Keratinocyte (primary cell): ENCODE measurements around the gene OR51G1. TPM values are rescaled to one million over a fixed set of nuclear protein-coding genes. Genes with fewer than 3 reads are reported as not detected.

Experiments
- DNase-seq: peaks from one replicate; pipeline ENCODE4 v3.0.0-alpha.2; 2011; ENCODE audit warnings: low read depth, missing footprints, low spot score
- FAIRE-seq: peaks from 2 replicates; lab custom pipeline; 2011; peaks lifted over from hg19 to GRCh38; lab: Jason Lieb, UNC
- H2AFZ ChIP-seq: 2 replicates; pipeline ENCODE4 v1.6.0; 2012; ENCODE audit warnings: low read length, control low read depth, inconsistent platforms; ENCODE audit not compliant: control insufficient read depth
- H3K27ac ChIP-seq: 2 replicates; pipeline ENCODE4 v1.5.1; 2011; ENCODE audit warnings: low read length; ENCODE audit not compliant: control insufficient read depth, insufficient read depth
- H3K27me3 ChIP-seq: 3 replicates; pipeline ENCODE4 v1.6.0; 2011; ENCODE audit warnings: low read length; ENCODE audit not compliant: control insufficient read depth, insufficient read depth; ENCODE audit errors: extremely low read depth
- H3K36me3 ChIP-seq, 2 experiments: 2 replicates in 1 of 2; 3 replicates in 1 of 2; pipeline ENCODE4 v1.5.1; 2011; ENCODE audit warnings: low read length in 2 of 2, mild to moderate bottlenecking in 1 of 2; ENCODE audit not compliant: control insufficient read depth in 2 of 2, insufficient read depth in 2 of 2; ENCODE audit errors: extremely low read depth in 1 of 2
- H3K4me1 ChIP-seq: 3 replicates; pipeline ENCODE4 v1.5.1; 2011; ENCODE audit warnings: low read length; ENCODE audit not compliant: control insufficient read depth, insufficient read depth; ENCODE audit errors: extremely low read depth
- H3K4me2 ChIP-seq: 3 replicates; pipeline ENCODE4 v1.6.0; 2011; ENCODE audit warnings: low read depth, low read length; ENCODE audit not compliant: control insufficient read depth, insufficient read depth; ENCODE audit errors: extremely low read depth
- H3K4me3 ChIP-seq, 3 experiments: fragments of 200-600 bp in 1 of 3; sonication (generic) in 1 of 3; 2 replicates in 2 of 3; 3 replicates in 1 of 3; pipeline ENCODE4 v1.5.1; 2011 to 2016; ENCODE audit warnings: low read length in 3 of 3, mild to moderate bottlenecking in 3 of 3, control low read depth in 2 of 3, inconsistent platforms in 1 of 3, low read depth in 1 of 3, mixed read lengths in 1 of 3, mixed run types in 1 of 3, moderate library complexity in 1 of 3; ENCODE audit not compliant: control insufficient read depth in 2 of 3, insufficient read depth in 2 of 3; ENCODE audit errors: extremely low read depth in 1 of 3
- H3K79me2 ChIP-seq: 2 replicates; pipeline ENCODE4 v1.6.0; 2012; ENCODE audit warnings: low read length; ENCODE audit not compliant: control insufficient read depth, insufficient read depth
- H3K9ac ChIP-seq: 3 replicates; pipeline ENCODE4 v1.6.0; 2011; ENCODE audit warnings: low read length; ENCODE audit not compliant: control insufficient read depth, insufficient read depth; ENCODE audit errors: extremely low read depth
- H3K9me1 ChIP-seq: 3 replicates; pipeline ENCODE4 v1.6.0; 2011; ENCODE audit warnings: low read length; ENCODE audit not compliant: control insufficient read depth, insufficient read depth; ENCODE audit errors: extremely low read depth
- H3K9me3 ChIP-seq: 2 replicates; pipeline ENCODE4 v1.5.1; 2012; ENCODE audit warnings: low read depth, low read length; ENCODE audit not compliant: control insufficient read depth
- H4K20me1 ChIP-seq: 3 replicates; pipeline ENCODE4 v1.6.0; 2011; ENCODE audit warnings: low read length; ENCODE audit not compliant: control insufficient read depth, insufficient read depth; ENCODE audit errors: extremely low read depth
- EZH2 ChIP-seq: IDR thresholded peaks from one replicate; pipeline ENCODE4 v1.6.1; 2012; ENCODE audit warnings: inconsistent platforms, mild to moderate bottlenecking, low read length, moderate library complexity
- dilution Hi-C: fragments of 300-500 bp; cut with MboI; formaldehyde crosslinking; loops from one replicate; pipeline ENCODE4 v1.7.0; 2020; ENCODE audit warnings: low sequenced_read_pairs; ENCODE audit not compliant: extremely low pct_ligation_motif_present
- polyA plus RNA-seq, 5 experiments: library from polyadenylated mRNA; depleted of rRNA in 3 of 5; stranded (reverse) in 3 of 5; stranded (forward) in 1 of 5; unstranded in 1 of 5; fragments of >200 nt; gene quantifications; 1 replicate in 1 of 5; 2 replicates in 3 of 5; 3 replicates in 1 of 5; pipeline versions ENCODE4 v1.2.1 to v1.2.3, GENCODE V29; 2011 to 2012; ENCODE audit warnings: missing spikeins in 2 of 5, low read depth in 1 of 5, low replicate concordance in 1 of 5
- TF ChIP-seq, protein P1 (sequence below), 3 experiments: IDR thresholded peaks in 1 of 3; conservative IDR thresholded peaks in 1 of 3; optimal IDR thresholded peaks in 1 of 3; 2 replicates in 2 of 3; 3 replicates in 1 of 3; pipeline versions ENCODE3 to v1.5.1; 2011; ENCODE audit warnings: low read length in 3 of 3, mild to moderate bottlenecking in 3 of 3, moderate library complexity in 2 of 3, control low read depth in 1 of 3, inconsistent platforms in 1 of 3; ENCODE audit not compliant: insufficient read depth in 2 of 3; ENCODE audit errors: extremely low read depth in 1 of 3

Gene OR51G1
- polyA plus RNA-seq, 1 donor (not counting 4 experiments of a cell fraction or from before 2014, with no cell fraction given) = not detected

DNA sequence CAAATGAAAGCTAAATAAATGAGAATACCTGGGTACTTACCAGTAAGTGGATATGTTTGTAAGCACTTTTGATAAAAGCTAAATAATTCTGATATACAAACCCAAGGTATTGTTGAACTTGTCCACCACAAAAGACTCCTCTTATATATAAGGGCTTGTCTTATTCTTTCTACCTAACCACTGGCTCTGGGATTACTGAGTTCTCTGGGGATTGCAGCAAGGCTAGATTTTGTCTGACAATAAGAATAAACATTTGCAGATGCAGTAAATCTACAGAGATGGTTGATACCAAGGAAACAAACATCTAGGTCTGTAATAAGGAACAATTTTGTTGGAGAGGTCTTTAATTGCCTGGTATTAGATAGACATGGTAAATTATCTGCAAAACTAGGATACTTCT is 23.4 kb upstream of the OR51G1 start, which contains the start of gene OR51A4:
Gene OR51A4 (minus strand): TSS at position 101 of the 400 bp plus-strand sequence. CDS start 505 bp downstream, outside the sequence.
- no peak for DNase-seq
- Histone ChIP-seq H3K4me3 (no peak within 1 kb of the TSS), H3K27ac (no peak within 1 kb of the TSS), H3K36me3 (no peaks in the 10 kb centered on the region), H4K20me1 (no peaks in the 10 kb centered on the region), H2AFZ (no peak within 1 kb of the TSS), H3K4me1 (no peaks in the 10 kb centered on the region), H3K9me1 (no peaks in the 10 kb centered on the region), H3K27me3 (no peaks in the 10 kb centered on the region), H3K4me2 (no peak within 1 kb of the TSS), H3K9ac (no peak within 1 kb of the TSS), H3K79me2 (no peaks in the 10 kb centered on the region), H3K9me3 (no peaks in the 10 kb centered on the region)
- dilution Hi-C loops = no loop called here
- no peak for FAIRE-seq
- no peak for TF ChIP-seq EZH2
- TF ChIP-seq, protein P1, sequence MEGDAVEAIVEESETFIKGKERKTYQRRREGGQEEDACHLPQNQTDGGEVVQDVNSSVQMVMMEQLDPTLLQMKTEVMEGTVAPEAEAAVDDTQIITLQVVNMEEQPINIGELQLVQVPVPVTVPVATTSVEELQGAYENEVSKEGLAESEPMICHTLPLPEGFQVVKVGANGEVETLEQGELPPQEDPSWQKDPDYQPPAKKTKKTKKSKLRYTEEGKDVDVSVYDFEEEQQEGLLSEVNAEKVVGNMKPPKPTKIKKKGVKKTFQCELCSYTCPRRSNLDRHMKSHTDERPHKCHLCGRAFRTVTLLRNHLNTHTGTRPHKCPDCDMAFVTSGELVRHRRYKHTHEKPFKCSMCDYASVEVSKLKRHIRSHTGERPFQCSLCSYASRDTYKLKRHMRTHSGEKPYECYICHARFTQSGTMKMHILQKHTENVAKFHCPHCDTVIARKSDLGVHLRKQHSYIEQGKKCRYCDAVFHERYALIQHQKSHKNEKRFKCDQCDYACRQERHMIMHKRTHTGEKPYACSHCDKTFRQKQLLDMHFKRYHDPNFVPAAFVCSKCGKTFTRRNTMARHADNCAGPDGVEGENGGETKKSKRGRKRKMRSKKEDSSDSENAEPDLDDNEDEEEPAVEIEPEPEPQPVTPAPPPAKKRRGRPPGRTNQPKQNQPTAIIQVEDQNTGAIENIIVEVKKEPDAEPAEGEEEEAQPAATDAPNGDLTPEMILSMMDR (optimal IDR thresholded peaks at IDR 0.05 in 1 of 3, IDR thresholded peaks at IDR 0.05 in 1 of 3, conservative IDR thresholded peaks at IDR 0.05 in 1 of 3; ENCODE audit: extremely low read depth in 1 of 3, insufficient read depth in 2 of 3, low read length in 3 of 3) = no peak

GRCh38 chr11:4936745-4937144 is 12.6 kb upstream of the OR51G1 start:
- TF ChIP-seq, protein P1 (optimal IDR thresholded peaks at IDR 0.05 in 1 of 3, IDR thresholded peaks at IDR 0.05 in 1 of 3, conservative IDR thresholded peaks at IDR 0.05 in 1 of 3; ENCODE audit: extremely low read depth in 1 of 3, insufficient read depth in 2 of 3, low read length in 3 of 3) = no peak
- TF ChIP-seq EZH2 = no peak
- no peak overlapping the region for H2AFZ ChIP-seq
- no peak overlapping the region for H3K27ac ChIP-seq
- dilution Hi-C loops = no loop called here
- H3K36me3 ChIP-seq = no peaks in the 10 kb centered on the region
- no peak overlapping the region for H3K4me3 ChIP-seq
- H3K9ac ChIP-seq = no peak overlapping the region
- H3K4me1 ChIP-seq = no peaks in the 10 kb centered on the region
- DNase-seq (no peak), FAIRE-seq (no peak)
- H4K20me1 ChIP-seq = no peaks in the 10 kb centered on the region
- no peaks in the 10 kb centered on the region for H3K27me3 ChIP-seq
- H3K79me2 ChIP-seq = no peaks in the 10 kb centered on the region
- H3K9me1 ChIP-seq = no peaks in the 10 kb centered on the region
- H3K9me3 ChIP-seq = no peaks in the 10 kb centered on the region
- H3K4me2 ChIP-seq = no peak overlapping the region
